Stimulated activated CD8-positive, alpha-beta memory T cell treated with anti-CD3 and anti-CD28 coated beads, Interleukin-15, amount 100 ng/mL, for 4 hours (primary cell): ENCODE results near the gene CREB5.

ENCODE experiments used
- DNase-seq, 2 donors: peaks; one replicate each; pipeline ENCODE4 v3.0.0-alpha.2; 2020; ENCODE audit warnings: low read depth in 2 of 2

Gene CREB5

GRCh38 chr7:28643188-28643569 lies 230.9 kb downstream of the CREB5 start:
- no peak for DNase-seq

- DNase-seq: no peak
Measured at GRCh38 chr7:28643584-28644340, 231.4 kb downstream of the CREB5 start.

GRCh38 chr7:28645866-28646265 lies 233.5 kb downstream of the CREB5 start:
- no peak for DNase-seq

GRCh38 chr7:28646376-28647075 lies 234.2 kb downstream of the CREB5 start:
- no peak for DNase-seq

DNA sequence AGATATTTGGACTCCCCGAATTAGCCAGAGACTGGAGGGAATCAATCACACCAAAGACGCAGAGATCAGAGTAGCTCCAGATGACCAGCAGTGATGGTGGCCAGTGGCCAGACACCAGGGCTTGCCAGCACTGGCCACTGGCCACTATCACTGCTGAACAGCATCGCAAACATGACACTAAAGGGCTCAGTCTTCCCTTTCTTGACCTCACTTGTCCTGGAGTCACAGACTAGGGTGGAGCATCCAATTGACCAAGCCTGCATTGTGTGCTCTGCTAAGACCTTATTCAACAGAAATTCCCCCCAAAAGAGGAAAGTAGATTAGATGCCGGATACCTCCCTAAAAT lies 234.7 kb downstream of the CREB5 start:
- DNase-seq: no peak

GRCh38 chr7:28649189-28649588 lies 236.9 kb downstream of the CREB5 start:
- no peak for DNase-seq

GRCh38 chr7:28649811-28650210 lies 237.5 kb downstream of the CREB5 start:
- no peak for DNase-seq

GRCh38 chr7:28654110-28654509 lies 241.8 kb downstream of the CREB5 start:
- DNase-seq: no peak

DNA sequence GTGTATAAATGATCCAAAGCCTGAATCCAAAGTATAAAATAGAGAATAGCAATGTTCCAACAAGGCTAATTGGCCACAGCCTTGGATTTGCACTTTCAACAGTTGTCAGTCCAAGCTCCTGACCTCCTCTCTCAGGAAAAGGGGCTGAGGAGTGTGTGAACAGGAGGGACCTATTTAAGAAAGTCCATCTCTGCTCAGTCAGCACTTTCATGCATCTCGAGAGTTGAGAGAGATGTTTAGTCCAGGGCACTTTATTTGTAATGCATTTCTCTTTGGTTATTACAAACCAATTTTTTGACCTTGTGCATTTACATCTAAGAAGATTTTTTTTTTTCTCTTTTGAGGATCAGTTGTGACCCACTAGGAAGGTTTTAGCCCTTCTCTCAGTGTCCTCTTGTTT lies 244.2 kb downstream of the CREB5 start:
- no peak for DNase-seq

- DNase-seq: no peak
Measured at GRCh38 chr7:28658381-28658780, 246.1 kb downstream of the CREB5 start.

- DNase-seq: no peak
Measured at GRCh38 chr7:28660132-28660531, 247.8 kb downstream of the CREB5 start.

GRCh38 chr7:28661826-28662595 lies 249.7 kb downstream of the CREB5 start:
- DNase-seq: no peak

GRCh38 chr7:28666154-28666553 lies 253.8 kb downstream of the CREB5 start:
- no peak for DNase-seq

GRCh38 chr7:28668085-28668484 lies 255.8 kb downstream of the CREB5 start:
- DNase-seq: no peak

DNA sequence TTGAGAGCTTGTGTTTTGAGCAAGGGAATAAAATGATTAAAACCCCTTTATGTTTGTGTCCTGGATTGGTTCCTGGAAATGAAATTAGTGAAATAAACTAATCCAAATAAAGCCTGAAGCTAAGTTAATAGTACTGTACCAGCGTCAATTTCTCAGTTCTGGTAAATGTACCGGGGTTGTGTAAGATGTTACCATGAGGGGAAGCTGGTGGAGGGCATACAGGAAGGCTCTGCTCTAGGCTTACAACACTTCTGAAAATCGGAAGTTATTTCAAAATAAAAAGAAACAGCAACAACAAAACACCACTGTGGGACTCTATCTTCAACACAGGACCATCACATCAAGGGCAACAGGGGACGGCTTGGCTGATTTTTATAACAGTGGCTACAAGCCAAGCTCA lies 257.0 kb downstream of the CREB5 start:
- DNase-seq: no peak

- no peak for DNase-seq
Measured at GRCh38 chr7:28671526-28671925, 259.2 kb downstream of the CREB5 start.

GRCh38 chr7:28672397-28672797 lies 260.1 kb downstream of the CREB5 start:
- no peak for DNase-seq

DNA sequence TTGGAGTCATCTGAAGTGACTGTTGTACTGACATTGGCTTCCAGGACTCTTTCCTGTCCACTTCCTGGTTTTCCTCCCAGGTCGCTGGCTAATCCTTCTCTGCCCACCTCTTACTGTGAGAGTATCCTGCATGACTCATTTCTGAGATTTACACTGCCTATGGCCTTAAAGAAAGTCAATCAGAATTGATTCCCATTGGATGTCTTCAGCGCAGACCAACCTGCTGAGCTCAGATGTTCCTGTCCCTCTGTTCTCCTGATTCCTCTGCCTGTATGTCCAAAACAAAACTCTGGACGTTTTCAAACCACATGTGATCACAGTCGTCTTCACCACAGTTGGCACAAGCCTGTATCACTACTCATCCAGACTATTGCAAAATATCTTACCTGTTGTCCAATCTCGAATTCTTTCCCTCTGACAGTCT lies 262.1 kb downstream of the CREB5 start:
- DNase-seq: no peak

- DNase-seq: no peak
Measured at GRCh38 chr7:28675429-28675828, 263.1 kb downstream of the CREB5 start.

DNA sequence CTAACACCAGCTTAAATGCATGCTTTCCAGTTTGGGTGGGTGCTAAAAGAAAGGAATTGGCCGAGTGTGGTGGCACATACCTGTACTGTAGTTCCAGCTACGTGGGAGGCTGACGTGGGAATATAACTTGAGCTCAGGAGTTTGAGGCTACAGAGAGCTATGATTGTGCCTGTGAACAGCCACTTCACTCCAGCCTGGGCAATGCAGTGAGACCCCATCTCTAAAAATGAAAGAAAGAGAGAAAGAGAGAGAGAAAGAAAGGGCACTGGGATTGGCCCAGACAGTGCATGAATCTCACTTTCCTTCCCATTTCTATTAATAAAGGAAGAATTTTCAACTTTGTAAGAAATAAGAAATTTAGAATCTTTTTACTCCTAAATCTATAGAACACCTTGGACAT lies 265.4 kb downstream of the CREB5 start:
- no peak for DNase-seq

GRCh38 chr7:28678431-28678965 lies 266.2 kb downstream of the CREB5 start:
- no peak for DNase-seq

GRCh38 chr7:28681693-28682310 lies 269.5 kb downstream of the CREB5 start:
- no peak for DNase-seq
